HG03571 (cell line): Measurements from ENCODE around the gene MMP15.

Experiments used
- ATAC-seq: cut with Tn5 transposase; IDR thresholded peaks from one replicate; pipeline ENCODE4 v1.9.1; 2021; ENCODE audit not compliant: unreplicated experiment

The MMP15 gene

DNA sequence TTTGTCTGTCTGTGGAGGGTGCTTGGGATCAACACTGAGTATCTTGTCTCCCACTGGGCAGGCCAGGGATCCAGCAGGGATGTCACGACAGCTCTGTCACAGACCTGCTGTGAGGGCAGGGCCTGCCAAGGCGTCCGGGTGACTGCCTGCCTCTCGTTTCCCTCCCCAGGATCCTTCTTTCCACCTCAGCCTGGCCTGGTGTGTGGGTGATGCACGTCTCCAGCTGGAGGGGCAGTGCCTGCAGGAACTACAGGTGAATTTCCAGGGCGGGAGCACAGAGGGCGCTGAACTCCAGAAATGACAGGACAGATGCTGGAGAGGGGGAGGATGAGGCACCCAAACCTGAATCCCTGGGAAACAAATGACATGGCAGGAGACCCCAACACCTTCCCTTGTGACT, 6.8 kb upstream of the MMP15 start:
- ATAC-seq = no peak

DNA sequence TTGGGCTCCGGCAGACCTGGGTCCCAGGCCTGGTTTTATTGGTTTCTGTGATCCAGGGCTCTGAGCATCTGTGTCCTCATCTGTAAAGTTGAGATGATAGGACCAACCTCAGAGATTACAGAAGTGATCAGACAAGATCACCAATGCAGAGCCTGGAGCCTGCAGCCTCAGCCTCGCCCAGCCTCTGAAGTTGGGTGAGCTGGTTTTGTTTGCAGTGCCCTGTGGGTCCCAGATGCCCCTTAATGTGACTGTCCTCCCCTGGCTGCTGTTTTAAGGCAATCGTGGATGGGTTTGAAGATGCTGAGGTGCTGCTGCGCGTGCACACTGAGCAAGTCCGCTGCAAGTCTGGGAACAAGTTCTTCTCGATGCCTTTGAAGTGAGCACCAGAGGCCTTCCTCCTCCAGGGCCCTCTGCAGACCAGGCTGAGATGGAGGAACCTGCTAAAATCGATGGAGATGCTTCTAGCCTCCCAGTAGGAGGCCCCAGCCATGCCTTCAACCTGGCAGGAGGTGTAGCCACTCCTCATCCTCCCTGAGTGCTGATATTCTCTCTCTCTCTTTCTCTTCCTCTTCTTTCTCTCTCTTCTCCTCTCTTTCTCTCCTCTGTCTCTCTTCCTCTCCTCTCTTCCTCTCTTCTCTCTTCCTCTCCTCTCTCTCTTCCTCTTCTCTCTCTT, 5.6 kb upstream of the MMP15 start:
- no peak for ATAC-seq

DNA sequence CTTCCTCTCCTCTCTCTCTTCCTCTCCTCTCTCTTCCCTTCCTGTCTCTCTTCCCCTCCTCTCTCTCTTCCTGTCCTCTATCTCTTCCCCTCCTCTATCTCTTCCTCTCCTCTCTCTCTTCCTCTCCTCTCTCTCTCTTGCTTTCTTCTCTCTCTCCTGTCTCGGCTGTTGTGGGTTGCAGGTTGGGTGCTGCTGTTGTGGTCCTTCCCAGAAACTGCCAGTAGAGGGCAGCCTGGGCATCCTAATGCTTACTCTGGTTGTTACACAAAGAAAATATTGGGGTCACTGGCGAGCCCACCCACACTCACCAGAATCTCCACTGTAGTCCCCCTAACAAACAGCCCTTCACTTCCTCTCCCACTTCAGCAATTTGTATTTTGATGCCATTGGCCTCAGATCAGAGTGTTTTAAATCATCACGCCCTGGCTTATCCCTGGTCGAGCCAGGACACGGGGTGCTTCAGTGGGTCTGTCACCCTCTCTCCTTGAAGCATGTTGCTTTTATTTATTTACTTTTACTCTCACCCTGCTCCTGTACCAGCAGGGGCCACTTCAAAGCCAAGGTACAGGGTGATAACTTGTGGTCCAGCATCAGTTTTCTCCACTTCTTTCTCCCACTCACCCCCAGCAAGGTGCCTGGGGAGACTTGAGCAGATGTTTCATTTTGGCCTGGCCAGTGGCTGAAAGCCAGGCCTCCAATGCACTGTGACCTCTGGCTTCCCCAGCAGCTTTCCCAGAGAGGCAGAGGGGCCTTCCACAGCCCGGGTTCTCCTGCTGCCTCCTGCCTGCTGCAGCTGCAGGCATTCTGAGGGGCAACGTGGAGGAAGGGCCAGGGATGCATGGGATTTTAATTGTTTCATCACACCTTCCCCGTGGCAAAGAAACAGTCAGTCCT, 4.7 kb upstream of the MMP15 start:
- ATAC-seq = no peak

DNA sequence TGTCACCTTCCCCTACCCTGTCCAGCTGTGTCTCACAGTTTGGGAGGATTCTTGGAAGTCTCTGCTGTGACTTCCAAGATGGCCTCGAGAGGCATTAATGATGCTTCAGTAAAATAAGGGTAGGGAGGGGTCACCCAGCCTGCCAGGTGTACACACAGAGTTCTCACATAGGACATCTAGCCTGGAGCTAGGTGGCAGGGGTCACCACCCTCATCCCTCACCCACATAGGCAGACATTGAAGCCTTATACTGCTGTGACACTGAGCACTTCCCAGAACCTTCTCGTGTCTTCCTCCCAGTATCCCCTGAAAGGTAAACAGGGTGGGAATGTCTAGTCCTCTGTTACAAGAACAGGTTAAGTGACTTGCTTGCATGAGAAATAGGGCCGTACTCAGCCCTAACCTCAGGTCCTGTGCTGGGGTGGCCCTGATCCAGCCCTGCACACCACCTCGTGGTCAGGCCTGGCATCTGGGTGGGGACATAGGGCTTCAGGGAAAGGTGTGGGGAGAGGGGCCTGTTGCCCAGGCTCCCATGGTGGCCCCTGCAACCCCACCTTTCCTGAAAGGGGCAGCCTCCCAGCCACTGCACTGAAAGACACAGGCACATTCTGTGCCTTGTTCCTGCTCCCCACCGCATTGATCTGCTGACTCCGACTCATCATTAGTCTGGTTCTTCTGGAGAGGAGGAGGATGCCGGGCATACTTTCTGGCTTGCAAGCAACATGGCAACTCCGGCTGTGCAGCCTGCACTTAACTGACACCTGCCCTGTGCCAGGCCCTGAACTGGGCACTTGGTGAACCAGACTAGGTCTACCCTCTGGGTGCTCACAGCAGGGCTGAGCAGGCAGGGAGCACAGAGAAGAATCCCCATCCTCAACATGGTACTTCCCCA, 3.6 kb upstream of the MMP15 start:
- ATAC-seq = no peak

DNA sequence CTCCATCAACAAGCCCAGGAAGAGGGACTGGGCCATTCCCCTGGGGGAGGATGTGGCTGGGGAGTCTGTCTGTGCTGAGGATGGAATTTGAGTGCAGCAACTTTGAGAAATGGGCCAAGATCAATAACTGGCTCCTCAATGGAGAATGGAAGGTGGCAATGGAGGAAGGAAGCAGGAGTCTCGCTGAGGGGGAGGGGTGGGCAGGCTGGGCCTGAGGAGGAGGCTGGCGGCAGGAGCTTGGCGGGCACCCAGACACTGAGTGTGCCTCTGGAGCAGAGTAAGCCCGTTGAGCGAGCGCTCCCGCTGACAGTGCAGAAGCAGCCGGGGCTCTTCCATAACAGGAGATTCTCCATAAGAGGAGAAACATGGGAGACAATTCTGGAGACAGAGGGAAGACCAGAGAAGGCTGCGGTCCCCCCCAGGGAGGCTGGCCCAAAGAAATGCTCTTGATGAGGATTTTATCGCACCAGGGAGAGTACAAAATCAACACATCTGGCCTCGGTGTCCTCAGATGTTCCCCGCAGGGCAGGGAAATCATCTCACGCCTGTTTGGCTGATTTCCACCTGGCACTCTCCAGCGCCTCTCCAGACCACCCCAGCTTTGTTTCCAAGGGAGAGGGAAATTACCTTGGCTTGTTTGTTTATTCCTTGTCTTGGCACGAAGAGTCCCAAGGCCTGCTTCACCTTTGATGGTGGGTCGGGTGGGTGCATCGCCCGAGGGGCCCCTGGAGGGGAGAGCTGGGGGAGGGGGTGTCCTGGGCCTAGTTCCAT, 2.8 kb upstream of the MMP15 start:
- no peak for ATAC-seq

DNA sequence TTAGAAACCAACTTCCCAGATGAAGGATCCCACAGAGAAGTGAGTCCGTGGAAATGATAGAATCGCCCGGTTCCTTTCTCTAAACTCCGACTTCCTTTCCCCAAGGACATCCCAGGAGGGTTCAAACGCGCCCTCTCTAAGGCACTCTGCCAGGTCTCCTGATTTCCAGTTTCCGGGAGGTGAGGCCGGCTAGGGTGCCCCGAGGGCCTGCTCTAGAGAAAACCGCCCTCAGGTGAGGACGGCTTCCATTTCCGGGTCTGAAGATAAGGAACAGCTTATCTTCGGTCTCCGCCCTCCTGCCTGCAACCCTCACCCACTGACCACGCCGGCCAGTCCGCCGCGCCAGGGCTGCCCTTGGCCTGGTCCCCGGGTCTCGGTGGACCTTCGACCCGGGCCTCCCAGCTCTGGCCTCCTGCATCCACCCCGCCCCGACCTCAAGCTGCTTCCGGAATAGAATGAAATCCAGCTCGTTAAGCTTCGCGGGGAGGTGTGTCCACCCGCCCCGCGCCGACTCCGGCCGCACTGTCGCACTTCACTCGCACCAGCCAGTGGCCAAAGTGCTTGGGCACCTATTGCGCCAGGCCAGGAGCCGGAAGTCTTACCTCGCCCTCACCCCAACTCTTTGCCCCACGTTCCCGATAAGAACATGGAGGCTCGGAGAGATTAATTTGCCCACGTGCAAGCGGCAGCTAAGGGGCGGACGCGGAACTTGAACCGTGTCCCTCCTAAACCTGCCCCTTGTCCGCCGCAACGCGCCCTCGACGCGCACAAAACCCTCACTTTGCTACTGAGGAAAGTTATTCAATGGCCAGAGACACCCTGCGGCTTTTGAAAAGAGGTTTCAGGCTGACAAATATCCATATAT, 836 bp upstream of the MMP15 start:
- ATAC-seq = no peak

DNA sequence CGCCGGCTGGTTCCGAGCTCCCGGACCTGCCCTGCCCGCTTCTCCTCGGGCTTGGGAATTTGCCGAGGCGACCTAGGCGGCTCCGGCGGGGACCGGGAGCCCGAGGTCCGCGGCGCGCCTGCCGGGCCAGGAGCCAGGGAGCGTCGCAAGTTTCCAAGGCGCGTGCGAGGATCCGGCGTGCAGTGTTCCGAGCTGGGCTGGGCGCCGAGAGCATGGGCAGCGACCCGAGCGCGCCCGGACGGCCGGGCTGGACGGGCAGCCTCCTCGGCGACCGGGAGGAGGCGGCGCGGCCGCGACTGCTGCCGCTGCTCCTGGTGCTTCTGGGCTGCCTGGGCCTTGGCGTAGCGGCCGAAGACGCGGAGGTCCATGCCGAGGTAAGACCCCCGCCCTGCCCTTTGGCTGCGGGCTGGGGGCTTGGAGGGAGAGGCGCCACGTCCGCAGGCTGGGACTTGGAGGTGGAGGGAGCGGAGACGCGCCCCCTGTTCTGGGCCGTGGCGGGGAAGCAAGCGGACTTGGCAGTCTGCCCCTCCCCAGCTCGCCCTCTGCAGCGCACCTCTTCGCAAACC, 668 bp downstream of the MMP15 start:
- ATAC-seq = peak; percentile 14

DNA sequence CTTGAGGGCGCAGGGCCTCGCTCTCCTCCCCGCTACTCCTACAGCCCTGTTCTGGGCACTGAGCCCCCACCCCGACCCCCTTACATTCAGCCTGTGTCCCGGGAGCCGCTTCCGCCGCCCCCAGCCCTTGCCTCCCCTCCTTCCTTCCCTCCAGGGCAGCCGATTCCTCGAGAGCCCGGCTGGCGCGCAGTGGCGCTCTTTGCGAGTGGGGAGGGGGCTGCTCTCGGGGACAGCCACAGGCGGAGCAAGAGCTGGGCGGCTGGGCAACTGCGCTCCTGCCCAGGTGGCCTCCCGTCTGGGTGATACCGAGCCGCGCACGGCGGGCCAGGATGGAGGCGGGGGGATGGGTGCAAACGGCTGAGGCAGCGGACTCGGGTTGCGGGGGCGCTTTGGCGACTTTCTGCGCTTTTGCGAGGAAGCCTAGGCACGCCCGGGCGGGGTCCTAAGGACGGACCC, 1.2 kb downstream of the MMP15 start:
- ATAC-seq = no peak

DNA sequence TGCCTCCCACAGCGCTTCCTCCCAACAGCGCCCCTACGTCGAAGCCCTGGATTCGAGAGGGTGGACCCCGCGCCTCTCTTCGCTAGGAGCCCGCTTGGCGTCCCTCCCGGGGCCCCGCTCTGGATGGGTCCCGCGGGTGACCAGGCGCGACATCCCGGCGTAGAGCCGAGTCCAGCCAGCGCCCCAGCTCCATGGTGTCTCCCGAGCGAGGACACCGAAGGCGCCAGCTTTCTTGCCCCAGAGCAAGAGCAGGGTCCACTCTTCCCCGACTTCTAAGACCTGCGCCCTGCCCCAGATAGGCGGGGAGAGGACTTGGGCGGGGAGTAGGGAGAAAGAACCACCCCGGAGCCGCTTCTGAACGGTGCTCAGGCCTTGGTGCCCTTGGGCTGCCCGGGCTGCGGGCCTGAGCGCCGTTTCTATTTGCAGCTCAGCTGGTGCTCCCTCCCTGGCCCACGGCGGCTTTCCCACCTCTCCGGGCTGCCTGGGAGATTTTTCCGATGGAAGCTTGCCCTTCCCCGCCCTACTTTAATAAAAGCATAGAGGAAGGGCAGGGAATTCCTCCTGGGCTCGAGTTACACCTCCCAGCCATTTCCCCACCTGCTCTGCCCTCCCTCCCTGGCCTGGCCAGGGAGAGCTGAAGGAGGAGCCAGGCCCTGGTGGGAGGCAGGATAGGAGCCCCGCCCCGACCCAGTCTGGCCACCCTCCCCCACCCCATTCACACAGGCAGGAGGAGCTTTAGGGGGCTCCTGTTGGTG, 1.8 kb downstream of the MMP15 start:
- no peak for ATAC-seq

DNA sequence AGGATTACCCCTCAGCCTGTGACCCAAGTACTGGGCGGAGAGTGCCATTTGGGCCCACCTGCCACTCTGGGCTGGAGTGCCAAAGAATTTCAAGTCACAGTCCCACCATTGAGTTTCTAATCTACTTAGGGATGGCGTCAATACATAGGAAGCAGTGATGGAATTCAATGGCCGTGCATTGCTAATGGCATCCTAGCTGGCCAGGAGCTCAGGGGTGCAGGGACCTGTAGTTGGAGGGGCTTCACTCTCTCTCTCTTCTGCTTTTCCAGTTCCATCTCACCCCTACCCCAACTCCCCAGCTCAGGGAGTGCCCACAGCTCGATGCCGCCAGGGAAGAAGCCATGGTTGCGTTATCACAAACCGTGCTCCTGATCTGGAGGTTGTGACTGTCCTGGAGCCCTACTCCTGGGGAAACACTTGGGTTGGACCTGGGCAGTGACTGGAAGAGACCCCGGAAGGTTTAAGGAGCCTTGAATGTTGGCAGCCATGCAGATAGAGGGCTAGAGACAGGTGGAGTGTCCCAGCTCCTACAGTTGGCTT, 2.4 kb downstream of the MMP15 start:
- ATAC-seq = no peak

DNA sequence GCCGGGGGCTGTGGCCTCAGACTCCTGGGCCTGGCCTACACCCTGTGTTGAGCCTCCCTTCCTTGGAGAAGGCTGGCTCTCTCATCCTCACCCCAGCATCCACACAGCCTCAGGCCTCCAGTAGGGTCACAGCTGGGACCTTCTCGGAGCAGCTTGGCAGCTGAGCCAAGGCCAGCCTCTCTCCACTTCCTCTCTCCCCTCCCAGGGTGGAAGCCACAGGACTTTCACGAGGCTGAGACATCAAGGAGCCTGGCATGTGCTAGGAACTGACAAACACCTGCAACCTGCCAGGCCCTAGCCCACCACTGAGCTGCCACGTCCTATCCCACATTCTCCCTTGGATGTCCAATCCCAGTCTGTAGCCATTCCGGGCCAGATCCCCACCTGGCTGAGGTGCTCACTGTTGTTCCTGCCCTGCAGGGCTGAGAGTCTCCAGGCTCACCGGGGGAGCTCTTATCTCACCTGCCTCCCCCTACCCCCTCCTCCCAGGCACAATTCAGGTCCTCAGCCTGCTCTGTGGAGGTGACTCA, 3.1 kb downstream of the MMP15 start:
- no peak for ATAC-seq

DNA sequence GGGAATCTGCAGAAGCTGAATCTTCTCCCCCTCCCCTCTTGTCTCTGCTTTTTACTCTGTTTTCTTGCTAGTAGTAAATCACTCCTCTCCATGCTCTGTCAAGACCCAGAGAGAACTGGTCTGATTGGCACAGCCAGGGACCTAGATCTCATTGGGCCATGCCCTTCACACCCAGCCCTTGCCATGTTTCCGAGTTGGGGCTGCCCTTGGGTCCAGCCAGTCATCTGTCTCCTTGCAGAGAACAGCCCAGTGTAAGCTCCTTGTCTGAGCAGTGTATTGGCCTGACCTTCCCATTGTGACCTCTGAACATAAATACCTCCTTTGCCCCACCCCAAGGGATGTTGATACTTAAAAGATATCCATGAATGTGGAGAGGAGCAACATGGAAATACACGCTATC, 3.9 kb downstream of the MMP15 start:
- ATAC-seq = no peak

DNA sequence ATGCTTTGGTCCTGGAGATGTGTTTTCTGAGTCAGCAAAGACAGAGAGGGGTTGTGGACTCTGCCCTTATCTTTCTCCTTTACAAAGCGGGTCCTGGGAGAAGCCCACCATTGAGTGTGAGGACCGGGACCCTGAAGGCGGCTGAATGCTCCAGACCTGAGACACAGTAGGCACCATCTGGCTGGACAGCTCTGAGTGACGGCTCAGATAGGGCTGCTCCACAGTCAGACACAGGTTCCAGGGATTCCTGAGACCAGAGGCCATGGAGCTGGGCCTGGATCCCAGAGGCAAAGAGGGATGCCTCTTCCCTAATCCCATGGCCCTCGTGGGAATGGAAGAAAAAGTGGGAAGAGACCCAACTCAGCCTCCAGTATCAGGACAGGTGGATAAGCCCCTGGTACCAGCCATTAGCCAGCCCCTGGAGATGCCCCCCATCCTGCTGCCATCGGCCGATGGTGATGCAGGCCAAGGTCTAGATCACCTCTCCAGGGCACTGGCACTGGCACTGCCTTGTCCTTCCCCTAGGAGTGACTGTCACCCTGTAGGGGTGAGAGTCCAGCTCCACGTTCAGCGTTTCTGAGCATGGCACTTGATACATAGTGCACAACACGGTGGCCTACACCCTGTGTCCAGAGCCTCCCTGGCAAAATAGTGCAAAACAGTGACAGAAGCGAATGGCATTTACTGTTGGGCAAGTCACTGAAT, 4.7 kb downstream of the MMP15 start:
- ATAC-seq = no peak

DNA sequence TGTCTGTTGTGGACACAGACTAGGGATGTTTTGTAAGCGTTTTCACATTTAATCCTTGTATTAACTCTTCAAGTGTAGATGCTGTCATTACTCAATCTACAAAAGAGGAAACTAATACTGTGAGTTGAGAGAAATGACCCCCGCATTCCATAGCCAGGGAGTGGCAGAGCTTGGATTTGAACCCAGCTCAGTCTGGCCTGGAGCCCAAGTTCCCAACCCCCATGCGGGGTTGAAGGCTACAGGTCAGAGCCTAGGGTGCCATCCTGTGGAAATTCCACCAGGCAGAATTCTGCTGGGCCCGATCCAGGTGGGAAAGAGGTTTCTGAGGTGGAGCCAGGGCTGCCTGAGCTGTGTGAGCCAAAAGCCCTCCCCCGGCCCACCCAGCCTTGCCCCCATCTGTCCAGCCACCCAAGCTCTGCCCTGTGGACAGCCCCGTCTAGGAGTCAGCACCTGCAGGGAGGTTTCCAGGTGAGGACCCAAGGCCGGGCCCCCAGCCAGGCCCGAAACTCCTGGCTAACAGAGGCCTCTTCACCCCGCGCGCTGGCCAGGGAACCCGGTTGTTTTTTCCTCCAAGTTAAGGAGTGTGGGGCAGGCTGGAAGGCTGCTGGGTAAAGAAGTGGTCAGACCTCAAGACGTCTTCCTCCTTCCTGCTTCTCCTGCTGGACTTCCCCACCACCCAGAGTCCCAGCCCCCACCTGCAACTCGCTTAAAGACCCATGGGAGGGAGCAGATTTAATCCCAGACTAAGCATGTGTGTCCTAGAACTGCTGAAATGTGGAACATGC, 5.7 kb downstream of the MMP15 start:
- no peak for ATAC-seq

DNA sequence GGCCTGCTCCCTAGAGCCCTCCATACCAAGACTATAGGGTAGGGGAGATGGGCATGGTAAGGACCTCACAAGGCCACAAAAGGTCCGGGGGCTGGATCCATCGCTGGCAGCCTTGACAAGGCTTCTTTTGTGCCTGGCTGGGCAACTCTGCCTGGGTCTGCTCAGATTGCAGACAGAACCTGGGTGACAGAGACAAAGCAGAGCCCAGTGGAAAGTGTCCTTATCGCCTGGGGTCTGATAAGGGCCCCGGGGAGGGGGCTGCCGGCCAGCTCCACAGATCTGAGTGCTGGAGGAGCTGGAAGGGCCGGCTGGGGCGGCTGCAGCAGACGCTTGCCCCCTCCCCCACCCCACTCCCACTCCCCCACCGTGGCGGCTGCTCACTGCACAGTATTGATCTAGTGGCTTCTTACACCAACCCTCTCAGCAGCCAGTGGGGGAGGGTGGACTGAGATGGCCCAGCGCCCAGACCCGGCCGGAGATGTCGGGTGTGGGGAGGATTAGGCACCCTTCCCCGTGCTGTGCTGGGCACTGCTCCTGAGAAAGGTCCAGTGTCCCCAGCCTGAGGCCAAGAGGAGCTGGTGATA, 7.2 kb downstream of the MMP15 start:
- ATAC-seq = no peak

DNA sequence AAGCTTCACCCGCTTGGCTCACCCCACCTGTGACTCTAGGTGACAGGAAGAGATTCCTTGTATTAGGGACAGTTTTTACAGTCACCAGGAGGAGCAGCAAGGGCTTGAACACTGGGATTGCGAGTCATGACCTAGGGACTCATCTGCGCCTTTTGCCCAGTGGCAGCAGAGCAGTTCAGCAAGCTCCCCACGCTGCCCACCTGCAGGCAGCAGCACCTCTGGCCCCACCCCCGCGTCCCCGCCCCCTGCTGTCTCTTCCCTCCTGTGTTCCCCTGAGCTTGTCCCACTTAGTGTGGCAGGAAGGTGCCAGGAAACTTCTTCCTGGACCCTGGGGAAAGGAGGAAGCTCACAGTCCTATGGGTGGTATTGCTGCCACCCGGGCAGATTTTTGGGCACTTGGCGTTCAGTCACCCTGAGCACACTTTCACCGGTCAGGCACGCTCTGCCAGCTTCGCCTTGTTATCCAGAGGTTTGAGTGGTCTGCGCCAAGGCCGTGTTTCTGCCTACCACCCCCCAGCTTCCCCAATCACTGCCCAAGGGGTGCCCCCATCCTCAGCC, 8.7 kb downstream of the MMP15 start:
- no peak for ATAC-seq
